GM21529 (cell line): ENCODE measurements around the gene CETP.
"Not testable (repeated sequence)": the region's sequence is repeated elsewhere in the genome, so short reads cannot be mapped to it uniquely, and the experiment has no call there.

ENCODE experiments used
- ATAC-seq: cut with Tn5 transposase; IDR thresholded peaks from one replicate; pipeline ENCODE4 v1.9.1; 2021; ENCODE audit not compliant: unreplicated experiment

The CETP gene

DNA sequence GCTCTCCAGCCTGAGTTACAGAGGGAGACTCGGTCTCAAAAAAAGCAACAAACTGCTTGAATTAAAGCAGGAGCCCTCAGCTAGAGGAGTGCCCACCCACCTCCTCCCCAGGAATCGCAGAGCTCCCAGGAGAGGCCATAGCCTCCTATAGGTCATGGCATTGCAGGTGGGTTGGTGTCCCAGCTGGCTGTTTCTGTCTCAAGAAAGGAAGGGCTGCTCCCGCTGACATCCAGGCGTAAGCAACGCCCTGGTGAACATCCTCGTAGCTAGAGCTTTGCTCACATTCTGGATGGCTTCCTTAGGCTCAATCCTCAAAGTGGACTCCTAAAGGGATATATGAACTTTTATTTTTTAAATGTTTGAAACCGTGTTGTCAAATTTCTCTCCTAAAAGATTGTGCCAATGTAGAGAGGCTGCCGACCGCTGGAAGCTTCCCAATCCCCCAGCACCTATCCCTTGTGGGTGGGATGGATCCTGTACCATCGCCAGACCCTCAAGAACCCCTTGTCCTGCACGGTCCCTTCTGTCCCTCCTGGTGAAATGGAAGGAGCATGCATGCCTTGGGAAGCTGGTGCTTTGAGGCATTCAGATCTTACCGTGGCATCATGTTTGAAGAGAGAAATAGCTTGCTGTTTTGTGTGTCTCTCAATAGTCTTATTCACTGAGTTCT lies 33.5 kb downstream of the CETP start:
- no peak for ATAC-seq

DNA sequence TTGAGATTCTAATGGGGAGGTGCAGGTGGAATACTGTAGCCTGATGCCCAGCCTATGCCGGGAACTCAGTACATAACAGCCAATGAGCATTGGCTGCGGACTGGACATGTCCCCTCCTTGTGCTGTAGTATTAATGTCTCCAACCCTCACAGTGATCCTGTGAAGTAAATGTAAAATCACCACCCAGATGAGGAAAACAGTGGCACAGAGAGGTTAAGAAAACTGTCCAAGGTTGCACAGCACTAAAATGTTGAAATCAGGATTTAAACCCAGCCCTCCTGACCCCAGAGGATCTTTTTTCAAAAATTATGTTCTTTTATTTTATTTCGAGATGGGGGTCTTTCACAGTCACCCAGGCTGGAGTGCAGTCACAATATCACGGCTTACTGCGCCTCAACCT lies 35.5 kb downstream of the CETP start:
- ATAC-seq = no peak

DNA sequence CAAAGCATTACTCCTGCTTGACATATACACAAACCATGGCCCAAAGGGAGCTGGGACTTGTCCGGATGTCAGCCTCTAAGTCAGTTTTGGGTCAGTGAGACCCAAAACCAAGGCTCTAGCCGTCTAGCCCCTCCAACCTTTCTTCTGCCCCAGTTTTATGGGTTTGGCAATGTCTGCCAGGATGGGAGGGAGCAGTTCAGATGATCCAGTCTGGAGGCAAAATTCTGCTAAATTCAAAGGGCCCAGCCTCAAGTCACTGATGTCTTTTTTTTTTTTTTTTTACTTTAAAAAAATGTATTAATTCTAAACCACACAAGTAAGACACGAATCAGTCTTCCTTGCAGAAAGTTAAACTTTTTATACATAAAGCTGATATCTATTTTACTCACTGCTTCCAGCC lies 36.2 kb downstream of the CETP start:
- ATAC-seq = no peak

DNA sequence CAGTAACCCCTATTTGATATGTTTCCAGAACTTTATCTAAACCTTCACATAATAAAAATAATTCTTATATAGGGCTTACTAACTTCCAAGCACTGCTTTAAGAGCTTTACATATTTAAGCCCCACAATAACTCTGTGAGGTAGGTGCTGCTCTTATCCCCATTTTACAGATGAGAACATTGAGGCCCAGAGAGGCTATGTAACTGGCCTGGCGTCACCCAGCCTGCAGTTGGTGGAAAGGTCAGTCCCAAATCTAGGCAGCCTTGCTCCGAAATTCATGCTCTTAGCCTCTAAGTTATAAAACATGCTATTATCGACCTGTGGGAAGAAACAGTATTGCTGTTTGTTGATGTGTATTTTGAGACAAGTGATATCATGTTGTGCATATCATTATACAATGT lies 36.6 kb downstream of the CETP start:
- no peak for ATAC-seq

DNA sequence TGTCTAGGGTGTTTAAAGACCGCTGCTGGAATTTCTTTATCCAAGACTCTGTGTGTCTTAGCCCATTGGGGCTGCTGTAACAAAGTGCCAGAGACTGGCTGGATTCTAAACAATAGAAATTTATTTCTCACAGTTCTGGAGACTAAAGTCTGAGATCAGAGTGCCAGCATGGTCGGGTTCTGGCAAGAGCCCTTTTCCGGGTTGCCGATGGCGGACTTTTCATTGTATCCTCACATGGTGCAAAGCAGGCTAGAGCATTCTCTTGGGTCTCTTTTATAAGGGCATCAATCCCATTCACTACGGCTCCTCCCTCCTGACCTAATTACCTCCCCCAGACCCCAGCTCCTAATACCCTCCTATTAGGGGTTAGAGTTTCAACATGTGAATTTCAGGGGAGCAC lies 37.1 kb downstream of the CETP start:
- no peak for ATAC-seq

DNA sequence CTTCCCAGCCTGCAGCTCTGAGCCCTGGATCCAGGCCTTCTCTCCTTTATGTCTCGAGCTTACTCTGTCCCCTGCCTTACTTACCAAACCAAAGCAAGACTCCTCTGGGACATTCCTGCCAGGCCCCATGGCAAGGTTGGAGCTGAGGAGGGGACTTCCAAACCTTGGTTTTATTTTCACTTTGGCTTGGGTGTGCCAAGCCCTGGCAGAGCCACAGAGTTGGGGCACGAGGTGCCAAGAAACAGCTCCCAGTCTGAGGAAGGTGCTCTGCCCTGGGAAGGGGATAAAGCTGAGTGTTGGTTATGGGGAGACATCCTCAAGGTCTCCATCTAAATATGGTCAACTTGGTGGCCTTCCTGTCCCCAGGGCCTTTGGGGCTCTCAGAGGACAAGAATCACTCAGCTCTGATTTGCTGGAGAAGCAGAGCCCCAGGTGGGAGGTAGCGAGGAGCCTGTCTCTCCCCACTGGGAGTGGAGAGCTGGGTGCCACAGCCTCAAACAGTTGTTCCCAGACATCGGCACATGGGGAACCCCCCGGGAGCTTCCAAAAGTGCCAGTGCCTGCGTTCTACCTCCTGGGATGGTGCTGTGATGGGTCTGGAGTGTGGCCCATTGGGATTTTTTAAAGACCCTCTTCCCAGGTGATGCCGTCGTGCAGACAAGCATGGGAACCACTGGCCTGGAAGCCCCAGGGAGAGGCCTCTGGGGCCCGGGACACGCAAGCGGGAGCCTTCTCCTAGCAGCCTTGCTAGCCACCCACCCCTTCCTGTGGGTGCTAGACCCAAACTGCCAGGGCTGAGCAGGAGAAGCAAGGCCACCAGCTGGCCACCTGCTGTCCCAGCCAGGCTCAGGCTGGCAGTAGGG lies 37.9 kb downstream of the CETP start:
- ATAC-seq = peak; percentile 33

DNA sequence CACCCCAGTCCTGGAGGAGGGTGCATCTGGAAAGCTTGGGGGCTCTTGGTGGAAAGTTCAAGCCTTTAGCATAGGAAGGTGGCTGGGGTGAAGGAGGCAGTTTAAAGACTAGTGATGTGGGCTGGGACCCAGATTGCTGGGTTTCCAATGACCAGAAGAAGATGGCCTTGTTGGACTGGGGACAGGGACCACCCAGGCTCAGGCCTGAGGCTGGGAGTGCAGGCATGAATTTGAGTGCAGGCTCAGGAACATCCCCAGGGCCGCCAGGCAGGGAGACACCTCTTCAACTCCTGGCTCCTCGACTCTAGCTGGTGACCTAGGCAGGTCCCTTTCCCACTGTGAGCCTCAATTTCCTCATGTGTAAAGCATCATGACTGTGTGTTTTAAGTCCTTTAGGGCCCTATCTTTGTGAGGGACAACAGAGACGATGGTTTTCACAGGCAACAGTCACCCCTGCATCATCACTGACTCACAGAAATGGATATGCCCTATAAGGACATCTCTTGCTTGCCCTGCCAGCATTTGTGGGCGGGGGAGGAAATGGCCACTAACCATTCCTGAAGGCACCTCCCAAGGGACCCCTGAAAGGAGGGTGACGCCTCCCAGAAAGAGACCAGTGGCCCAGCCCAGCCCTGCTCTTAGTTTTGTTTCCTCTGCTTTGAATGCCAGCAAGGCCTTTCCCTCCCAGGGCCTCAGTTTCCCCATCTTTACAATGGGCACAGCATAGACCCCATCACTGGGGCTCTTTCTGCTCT lies 38.7 kb downstream of the CETP start:
- ATAC-seq = peak; percentile 60

DNA sequence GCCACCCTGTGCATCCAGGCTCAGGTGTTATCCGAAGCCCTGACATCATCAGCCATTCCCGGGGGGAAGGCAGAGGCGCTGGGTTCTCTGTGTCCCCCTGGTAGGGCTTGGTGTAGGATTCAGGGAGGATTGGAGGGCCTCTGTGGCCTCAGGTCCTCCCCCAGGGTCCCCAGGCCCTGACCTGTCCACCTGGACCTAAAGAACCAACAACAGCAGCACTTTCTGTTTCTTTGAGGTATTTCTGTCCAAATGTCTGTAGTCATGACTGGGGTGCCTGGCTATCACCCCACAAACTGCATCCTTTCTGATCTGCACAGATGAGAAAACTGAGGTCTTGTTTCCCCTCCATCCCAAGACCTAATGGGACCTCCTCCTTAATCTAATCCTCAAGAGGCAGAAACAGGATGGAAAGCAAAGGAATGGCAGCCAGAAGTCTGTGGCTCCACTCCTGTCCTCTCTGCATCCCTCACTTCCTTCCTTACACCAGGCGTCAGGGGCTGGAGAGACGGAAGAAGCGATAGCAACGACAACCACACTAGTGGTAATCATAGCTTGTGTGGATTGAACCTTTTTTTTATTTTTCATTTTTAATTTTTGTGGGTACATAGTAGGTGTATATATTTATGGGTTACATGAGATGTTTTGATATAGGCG lies 39.4 kb downstream of the CETP start:
- no peak for ATAC-seq

DNA sequence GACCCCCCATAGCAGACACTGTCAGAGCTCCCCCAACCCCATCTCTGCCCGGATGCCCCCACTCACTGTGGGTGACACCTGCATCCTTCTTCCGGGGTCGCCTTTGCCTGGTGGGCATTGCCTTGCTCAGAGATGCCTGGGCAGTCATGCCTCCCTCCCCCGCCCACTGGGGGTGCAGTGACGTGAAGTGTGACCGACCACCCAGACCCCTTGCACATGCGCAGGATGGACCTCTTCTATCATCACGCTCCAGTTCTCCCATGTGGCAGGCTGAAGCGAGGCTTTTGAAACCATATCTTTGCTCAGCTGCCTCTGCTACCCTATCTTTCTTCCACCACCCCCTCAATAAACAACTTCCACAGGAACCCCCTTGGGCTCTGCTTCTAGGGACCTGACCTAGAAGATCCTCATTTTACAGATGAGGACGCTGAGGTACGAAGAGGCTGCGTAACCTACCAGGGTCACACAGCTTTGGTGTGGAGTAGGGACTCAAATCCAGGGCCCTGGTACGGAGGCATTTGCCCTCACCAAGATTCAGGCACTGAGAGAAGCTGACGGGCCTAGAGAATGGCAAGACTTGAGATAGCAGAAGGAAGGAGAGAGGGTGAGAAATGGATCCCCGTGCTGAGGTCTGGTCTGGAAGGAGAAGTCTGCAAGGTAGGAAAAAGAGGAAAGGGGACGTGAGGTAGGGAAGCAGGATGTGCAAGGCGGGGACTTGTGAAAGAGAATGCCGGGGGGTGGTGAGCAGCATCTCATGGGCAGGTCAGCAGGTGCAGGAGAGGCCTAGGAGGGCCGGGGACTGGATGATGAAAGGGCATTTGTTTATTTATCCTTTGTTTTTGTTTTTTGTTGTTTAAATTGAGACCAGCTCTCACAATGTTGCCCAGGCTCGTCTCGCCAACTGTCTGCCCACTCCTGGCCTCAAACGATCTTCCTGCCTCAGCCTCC lies 42.0 kb downstream of the CETP start:
- ATAC-seq = no peak

DNA sequence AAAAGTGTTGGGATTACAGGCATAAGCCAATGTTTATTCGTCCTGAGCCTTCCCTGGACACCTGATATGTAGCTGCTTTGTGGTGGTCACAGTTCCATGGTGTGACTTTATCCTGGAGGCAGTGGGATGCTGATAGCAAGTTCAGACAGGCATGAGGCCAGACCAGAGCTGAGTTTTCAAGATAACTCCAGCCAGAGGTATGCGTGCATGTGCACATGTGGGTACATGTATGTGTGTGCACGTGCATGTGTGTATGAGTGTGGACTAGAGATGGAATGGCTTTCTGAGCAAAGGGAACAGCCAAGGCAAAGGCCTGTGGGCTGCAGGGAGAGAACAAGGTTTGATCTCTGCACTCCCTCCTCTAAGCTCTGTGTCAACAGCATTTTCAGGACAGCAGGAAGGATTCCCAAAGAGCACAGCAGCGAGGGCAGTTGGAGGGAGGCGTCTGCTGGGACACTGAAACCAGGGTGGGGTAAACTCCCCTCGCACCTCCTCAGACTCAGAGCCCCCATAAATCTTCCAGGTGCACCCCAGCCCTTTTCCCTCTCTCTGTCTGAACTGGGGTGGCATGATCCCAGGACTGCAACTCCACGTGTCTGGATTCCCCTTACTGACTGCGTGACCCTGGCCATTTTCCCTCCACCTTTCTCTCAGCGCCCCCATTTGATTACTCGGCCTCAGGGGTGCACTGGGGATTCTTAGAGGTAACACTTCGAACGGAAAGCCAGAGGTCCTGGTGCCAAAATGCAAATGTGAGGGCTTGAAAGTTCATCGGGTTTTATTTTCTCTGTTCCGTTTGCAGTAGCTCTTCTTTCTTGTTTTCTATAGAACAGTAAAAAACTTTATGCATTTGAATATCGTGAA lies 42.9 kb downstream of the CETP start:
- no peak for ATAC-seq

DNA sequence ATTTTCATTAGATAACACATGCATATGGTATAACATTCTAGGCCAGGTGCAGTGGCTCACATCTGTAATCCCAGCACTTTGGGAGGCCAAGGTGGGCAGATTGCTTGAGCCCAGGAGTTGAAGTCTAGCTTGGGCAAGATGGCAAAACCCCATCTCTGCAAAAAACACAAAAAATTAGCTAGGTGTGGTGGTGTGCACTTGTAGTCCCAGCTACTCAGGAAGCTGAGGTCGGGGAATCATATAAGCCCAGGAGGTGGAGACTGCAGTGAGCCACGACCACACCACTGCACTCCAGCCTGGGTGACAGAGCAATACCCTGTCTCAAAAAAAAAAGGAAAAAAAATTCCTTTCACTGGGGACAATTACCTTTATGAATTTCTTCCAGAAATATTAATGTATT lies 43.8 kb downstream of the CETP start:
- not testable (repeated sequence) for ATAC-seq

DNA sequence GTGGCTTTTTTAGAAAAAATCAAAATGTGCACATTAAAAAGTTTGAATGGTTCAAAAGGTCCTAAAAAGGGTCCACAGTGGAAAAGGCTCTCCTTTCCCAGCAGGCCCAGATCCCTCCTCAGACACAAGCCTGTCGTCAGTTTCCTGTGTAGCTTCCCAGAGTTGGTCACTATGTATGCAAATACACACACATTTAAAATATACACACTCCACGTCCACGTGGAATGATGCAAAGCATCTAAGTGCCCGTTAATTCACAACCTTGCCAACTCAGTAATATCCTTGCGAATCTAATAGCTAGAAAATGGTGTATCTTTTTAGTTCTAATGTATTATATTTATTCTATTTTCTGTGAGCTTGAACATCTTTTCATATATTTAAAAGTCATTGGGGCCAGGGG lies 45.3 kb downstream of the CETP start:
- ATAC-seq = no peak

DNA sequence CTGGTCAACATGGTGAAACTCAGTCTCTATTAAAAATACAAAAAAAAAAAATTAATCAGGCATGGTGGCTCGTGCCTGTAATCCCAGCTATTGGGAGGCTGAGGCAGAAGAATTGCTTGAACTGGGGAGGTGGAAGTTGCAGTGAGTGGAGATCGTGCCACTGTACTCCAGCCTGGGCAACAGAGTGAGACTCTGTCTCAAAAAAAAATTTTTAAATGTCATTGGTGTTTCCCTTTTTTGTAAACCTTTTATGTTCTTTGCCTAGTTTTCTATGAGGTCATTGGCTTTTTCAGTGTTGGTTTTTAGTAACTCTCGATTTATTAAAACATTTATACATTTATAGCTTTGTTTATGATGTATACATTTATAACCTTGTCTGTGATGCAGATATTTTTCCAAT lies 45.8 kb downstream of the CETP start:
- no peak for ATAC-seq

DNA sequence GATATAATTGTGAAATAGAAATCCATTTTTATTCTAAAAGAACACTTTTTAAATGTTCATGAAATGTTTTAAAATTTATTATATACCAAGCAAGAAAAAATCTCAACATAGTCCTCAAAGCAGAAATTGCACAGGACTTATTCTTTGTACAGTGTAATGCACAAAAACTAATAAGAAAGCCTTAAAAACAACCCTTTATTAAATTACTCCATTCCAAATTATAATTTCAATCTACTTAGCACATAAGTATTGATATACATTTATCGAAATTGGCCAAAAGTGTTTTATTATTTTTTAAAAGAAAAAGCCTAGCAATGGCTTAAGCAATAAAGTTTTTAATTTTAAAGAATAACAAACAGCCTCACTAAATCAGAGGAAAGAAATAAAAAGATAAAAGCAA lies 46.7 kb downstream of the CETP start:
- ATAC-seq = no peak

DNA sequence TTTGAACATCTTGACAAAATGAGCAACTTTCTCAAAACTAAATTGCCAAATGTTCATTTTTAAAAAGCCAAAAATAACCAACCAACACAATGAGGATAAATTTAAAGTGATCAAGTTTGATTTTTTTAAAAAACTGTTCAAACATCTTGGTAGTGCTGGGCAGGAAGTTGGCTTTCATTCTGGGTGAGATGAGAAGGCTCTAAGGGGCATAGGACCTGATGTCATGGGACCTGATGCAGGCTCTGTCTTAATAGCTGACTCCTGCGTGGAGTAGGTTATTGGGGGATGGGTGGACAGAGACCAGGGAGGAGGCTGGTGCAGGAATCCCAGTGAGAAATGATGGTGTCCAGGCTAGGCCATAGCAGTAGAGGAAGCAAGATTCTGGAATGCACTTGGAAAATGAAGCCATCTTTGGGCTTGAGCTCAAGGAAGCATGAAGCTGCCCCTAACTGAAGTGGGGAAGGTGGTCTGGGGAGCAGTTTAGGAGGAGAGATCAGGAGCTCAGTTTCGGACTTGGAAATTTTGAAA lies 48.0 kb downstream of the CETP start:
- ATAC-seq = no peak

DNA sequence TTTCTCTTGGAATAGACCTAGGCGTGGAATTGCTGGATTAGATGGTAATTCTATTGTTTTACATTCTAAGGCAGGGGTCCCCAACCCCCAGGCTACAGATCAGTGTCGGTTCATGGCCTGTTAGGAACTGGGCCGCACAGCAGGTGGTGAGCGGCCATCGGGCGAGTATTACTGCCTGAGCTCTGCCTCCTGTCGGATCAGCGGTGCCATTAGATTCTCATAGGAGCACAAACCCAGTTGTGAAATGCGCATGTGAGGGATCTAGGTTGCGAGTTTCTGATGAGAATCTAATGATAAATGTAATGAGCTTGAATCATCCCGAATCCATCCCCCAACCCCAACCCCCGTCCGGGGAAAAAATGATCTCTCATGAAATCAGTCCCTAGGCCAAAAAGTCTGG lies 50.6 kb downstream of the CETP start:
- ATAC-seq = no peak

DNA sequence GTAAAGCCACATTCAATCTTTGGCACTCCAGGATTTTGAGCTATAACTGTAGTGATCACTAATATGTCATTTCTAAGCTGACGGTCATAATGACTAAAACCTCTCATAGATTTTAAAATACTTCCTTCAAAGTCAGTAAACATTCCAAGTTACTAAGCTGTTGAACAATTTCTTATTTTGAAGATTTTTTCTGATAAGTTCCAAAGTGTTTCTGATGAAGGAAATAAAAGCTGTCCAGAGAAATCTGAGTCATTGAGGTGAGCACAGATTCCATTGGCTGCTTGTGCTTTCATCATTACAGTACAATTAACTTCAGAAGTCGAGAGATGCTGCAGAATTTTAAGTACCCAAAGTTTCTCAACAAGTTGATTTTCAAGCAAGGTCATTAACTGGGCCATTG lies 51.5 kb downstream of the CETP start:
- ATAC-seq = no peak

DNA sequence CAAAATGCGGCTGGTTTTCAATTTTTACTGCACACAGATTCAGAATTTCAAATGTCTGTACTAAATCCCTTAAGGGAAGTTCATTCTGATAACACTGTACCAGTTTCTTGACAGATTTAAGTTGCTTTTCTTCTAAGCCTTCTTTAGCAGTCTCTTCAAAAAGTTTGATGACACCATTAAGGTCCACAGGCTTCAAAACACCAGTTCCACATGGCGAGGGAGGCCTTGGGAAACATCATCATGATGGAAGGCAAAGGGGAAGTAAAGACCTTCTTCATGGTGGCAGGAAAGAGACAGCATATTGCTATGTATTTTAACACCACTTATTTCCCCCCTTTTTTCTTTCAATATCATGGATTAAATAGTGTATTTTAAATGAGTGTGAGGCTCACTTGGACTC lies 52.2 kb downstream of the CETP start:
- no peak for ATAC-seq

DNA sequence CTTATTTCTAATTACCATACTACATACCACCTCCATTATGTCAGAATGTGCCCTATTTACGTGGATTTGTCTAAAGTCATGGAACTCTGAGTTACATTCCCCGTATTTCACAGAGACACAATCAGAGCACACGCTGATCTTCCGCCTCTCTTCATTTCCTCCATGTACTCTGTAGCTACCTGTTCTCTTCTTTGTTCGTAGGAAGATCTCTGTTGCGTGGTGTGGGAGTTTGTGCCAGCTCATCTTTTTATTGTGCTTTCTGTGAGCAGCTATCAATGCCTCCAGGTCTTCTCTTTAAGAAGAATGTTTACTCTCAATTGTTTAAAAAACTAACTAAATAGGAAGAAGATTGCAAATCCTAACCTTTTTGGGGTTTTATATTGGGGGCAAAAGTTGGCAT lies 54.6 kb downstream of the CETP start:
- no peak for ATAC-seq
